Osteoblast (primary cell): ENCODE measurements around the gene RIMBP2. TPM values are rescaled to one million over a fixed set of nuclear protein-coding genes. Genes with fewer than 3 reads are reported as not detected.

ENCODE experiments used
- DNase-seq: peaks from one replicate; pipeline ENCODE4 v3.0.0; 2011; ENCODE audit warnings: low spot score, mixed read lengths; ENCODE audit not compliant: insufficient read length; ENCODE audit errors: missing footprints
- H2AFZ ChIP-seq: 2 replicates; pipeline ENCODE4 v1.6.0; 2011; ENCODE audit warnings: mild to moderate bottlenecking, low read length
- H3K27ac ChIP-seq: 2 replicates; pipeline ENCODE4 v1.5.1; 2011; ENCODE audit warnings: mild to moderate bottlenecking, low read depth, low read length, moderate library complexity
- H3K27me3 ChIP-seq: 2 replicates; pipeline ENCODE4 v1.6.0; 2012; ENCODE audit warnings: mild to moderate bottlenecking, control low read depth, inconsistent platforms, low read length, moderate library complexity; ENCODE audit not compliant: insufficient read depth
- H3K36me3 ChIP-seq: 2 replicates; pipeline ENCODE4 v1.5.1; 2011; ENCODE audit warnings: mild to moderate bottlenecking, low read length, control low read depth, moderate library complexity; ENCODE audit not compliant: insufficient read depth
- H3K4me1 ChIP-seq: 2 replicates; pipeline ENCODE4 v1.5.1; 2011; ENCODE audit warnings: mild to moderate bottlenecking, low read length, control low read depth, moderate library complexity; ENCODE audit not compliant: insufficient read depth
- H3K4me2 ChIP-seq: 2 replicates; pipeline ENCODE4 v1.6.0; 2011; ENCODE audit warnings: mild to moderate bottlenecking, low read length; ENCODE audit not compliant: insufficient read depth
- H3K4me3 ChIP-seq: fragments of 200-600 bp; sonication (generic); 3 replicates; pipeline ENCODE4 v1.5.1; 2012; ENCODE audit warnings: mild to moderate bottlenecking, low read length, inconsistent platforms; ENCODE audit not compliant: insufficient read depth
- H3K79me2 ChIP-seq: 2 replicates; pipeline ENCODE4 v1.6.0; 2012; ENCODE audit warnings: mild to moderate bottlenecking, low read length, control low read depth, inconsistent platforms; ENCODE audit not compliant: insufficient read depth
- H3K9me3 ChIP-seq: 2 replicates; pipeline ENCODE4 v1.5.1; 2011; ENCODE audit warnings: low read depth, low read length, control low read depth
- H4K20me1 ChIP-seq: 2 replicates; pipeline ENCODE4 v1.6.0; 2012; ENCODE audit warnings: mild to moderate bottlenecking, low read length, control low read depth; ENCODE audit not compliant: insufficient read depth
- total RNA-seq: library from RNA; depleted of rRNA; stranded (reverse); fragments of >200 nt; gene quantifications from 2 replicates; pipeline ENCODE4 v1.2.3, GENCODE V29; 2012
- TF ChIP-seq, protein P1 (sequence below): IDR thresholded peaks from 2 replicates; pipeline ENCODE4 v1.5.1; 2011; ENCODE audit warnings: mild to moderate bottlenecking, low read depth, low read length, moderate library complexity; ENCODE audit errors: extremely low read depth

The RIMBP2 gene
- total RNA-seq, 1 donor = not detected

DNA sequence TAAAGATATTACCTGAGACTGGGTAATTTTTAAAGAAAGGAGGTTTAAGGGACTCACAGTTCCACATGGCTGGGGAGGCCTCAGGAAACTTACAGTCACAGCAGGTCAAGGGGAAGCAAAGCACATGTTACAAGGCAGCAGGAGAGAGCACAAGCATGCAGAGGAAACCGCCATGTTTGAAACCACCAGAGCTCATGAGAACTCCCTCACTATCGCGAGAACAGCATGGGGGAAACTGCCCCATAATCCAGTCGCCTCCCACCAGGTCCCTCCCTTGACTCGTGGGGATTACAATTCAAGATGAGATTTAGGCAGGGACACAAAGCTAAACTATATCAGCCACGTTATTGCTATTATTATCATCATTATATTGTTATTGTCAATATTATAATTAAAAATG, 138.7 kb downstream of the RIMBP2 start:
- no peaks in the 10 kb centered on the region for H3K79me2 ChIP-seq
- no peaks in the 10 kb centered on the region for H4K20me1 ChIP-seq
- H3K4me2 ChIP-seq = no peak overlapping the region
- no peak for DNase-seq
- no peak overlapping the region for H3K27ac ChIP-seq
- no peaks in the 10 kb centered on the region for H3K36me3 ChIP-seq
- no peaks in the 10 kb centered on the region for H3K9me3 ChIP-seq
- no peaks in the 10 kb centered on the region for H3K4me1 ChIP-seq
- H2AFZ ChIP-seq = no peak overlapping the region
- TF ChIP-seq, protein P1, sequence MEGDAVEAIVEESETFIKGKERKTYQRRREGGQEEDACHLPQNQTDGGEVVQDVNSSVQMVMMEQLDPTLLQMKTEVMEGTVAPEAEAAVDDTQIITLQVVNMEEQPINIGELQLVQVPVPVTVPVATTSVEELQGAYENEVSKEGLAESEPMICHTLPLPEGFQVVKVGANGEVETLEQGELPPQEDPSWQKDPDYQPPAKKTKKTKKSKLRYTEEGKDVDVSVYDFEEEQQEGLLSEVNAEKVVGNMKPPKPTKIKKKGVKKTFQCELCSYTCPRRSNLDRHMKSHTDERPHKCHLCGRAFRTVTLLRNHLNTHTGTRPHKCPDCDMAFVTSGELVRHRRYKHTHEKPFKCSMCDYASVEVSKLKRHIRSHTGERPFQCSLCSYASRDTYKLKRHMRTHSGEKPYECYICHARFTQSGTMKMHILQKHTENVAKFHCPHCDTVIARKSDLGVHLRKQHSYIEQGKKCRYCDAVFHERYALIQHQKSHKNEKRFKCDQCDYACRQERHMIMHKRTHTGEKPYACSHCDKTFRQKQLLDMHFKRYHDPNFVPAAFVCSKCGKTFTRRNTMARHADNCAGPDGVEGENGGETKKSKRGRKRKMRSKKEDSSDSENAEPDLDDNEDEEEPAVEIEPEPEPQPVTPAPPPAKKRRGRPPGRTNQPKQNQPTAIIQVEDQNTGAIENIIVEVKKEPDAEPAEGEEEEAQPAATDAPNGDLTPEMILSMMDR = no peak
- H3K4me3 ChIP-seq = no peak overlapping the region
- H3K27me3 ChIP-seq = no peaks in the 10 kb centered on the region

DNA sequence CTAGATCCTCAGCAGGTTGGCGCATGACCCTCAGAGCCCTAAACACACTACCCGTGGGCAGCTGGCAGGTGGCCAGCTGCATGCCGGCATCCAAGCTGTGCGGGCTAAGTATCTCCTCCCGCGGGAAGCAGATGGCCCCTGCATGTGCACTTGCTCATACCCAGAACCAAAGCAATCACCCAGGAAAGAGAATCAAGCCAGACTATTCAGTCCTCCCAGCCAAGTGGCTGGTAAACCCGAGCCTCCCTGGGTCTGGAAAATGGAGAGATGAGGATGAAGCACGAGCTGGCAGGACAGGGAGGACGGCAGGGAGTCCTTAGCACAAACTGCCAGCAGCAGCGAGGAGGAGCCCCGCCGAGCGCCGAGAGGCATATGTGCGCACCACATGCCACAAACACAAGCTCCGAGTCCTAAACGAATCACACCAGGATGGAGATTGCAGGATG, 139.7 kb downstream of the RIMBP2 start:
- H3K4me2 ChIP-seq = no peak overlapping the region
- no peak overlapping the region for H3K27ac ChIP-seq
- H3K4me1 ChIP-seq = no peaks in the 10 kb centered on the region
- no peaks in the 10 kb centered on the region for H3K79me2 ChIP-seq
- no peak overlapping the region for H2AFZ ChIP-seq
- no peak for DNase-seq
- H3K27me3 ChIP-seq = no peaks in the 10 kb centered on the region
- no peaks in the 10 kb centered on the region for H3K9me3 ChIP-seq
- no peaks in the 10 kb centered on the region for H3K36me3 ChIP-seq
- no peak overlapping the region for H3K4me3 ChIP-seq
- H4K20me1 ChIP-seq = no peaks in the 10 kb centered on the region
- TF ChIP-seq, protein P1 = no peak

DNA sequence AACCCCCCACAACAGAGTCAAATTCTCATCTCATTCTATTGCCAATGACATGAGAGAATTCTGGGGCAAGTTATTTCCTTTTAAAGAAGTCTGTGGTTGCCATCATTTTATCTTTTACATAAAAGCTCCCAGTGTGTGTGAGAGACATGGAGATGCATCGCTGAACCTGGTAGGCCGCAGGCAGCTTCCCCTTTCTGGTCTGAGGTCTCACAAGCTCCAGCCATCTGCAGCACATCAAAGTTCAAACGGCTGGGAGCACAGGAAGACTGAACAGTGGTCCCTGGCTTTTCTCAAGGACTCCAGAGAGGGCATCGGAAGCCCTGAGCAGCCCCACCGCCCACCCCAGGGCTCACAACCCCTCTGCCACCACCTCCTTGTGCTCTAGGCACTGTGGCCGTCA, 141.7 kb downstream of the RIMBP2 start:
- no peak overlapping the region for H3K4me2 ChIP-seq
- H4K20me1 ChIP-seq = no peaks in the 10 kb centered on the region
- H2AFZ ChIP-seq = no peak overlapping the region
- no peak overlapping the region for H3K4me3 ChIP-seq
- TF ChIP-seq, protein P1 = no peak
- H3K27ac ChIP-seq = no peak overlapping the region
- no peaks in the 10 kb centered on the region for H3K27me3 ChIP-seq
- H3K9me3 ChIP-seq = no peaks in the 10 kb centered on the region
- no peaks in the 10 kb centered on the region for H3K79me2 ChIP-seq
- no peak for DNase-seq
- no peaks in the 10 kb centered on the region for H3K4me1 ChIP-seq
- no peaks in the 10 kb centered on the region for H3K36me3 ChIP-seq

DNA sequence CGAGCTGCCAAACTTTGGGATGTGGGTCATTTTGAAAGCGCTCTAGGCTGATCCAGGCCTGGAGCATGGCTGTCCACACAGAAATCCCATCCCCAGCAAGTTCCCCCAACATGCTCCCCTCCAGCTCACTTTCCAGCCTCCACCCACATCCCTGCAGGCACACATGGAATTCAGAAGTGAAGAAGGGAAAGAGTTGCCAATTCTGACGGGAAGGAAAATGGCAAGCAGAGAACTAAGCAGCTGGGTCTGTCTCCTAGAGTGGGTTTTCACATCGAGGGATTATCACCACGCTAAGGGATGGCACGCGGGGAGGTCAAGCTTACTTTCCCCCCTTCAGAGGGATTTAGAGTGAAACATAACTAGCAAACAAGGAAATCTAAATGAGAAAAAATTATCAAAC, 142.3 kb downstream of the RIMBP2 start:
- no peaks in the 10 kb centered on the region for H3K4me1 ChIP-seq
- H4K20me1 ChIP-seq = no peaks in the 10 kb centered on the region
- no peaks in the 10 kb centered on the region for H3K9me3 ChIP-seq
- DNase-seq = no peak
- no peak overlapping the region for H3K27ac ChIP-seq
- H3K4me3 ChIP-seq = no peak overlapping the region
- no peaks in the 10 kb centered on the region for H3K36me3 ChIP-seq
- H3K27me3 ChIP-seq = no peaks in the 10 kb centered on the region
- no peaks in the 10 kb centered on the region for H3K79me2 ChIP-seq
- TF ChIP-seq, protein P1 = no peak
- no peak overlapping the region for H2AFZ ChIP-seq
- H3K4me2 ChIP-seq = no peak overlapping the region
